ENCODE measurements around the gene FGG.

The FGG gene

GRCh38 chr4:154583677-154584076 lies 28.8 kb downstream of the FGG start:
- Mint-ChIP-seq H3K4me3 (no peak overlapping the region), H3K27ac (no peak overlapping the region), H3K9me3 (no peaks in the 10 kb centered on the region), H3K4me1 (ENCODE audit: low read depth) (no peaks in the 10 kb centered on the region), H3K27me3 (peaks cover 21% of the 10 kb centered on the region), H3K36me3 (ENCODE audit: low read depth) (no peaks in the 10 kb centered on the region)

GRCh38 chr4:154583230-154583629 lies 29.2 kb downstream of the FGG start:
- no peaks in the 10 kb centered on the region for H3K9me3 Mint-ChIP-seq
- peaks cover 21% of the 10 kb centered on the region for H3K27me3 Mint-ChIP-seq
- no peak overlapping the region for H3K4me3 Mint-ChIP-seq
- no peaks in the 10 kb centered on the region for H3K4me1 Mint-ChIP-seq (ENCODE audit: low read depth)
- no peak overlapping the region for H3K27ac Mint-ChIP-seq
- H3K36me3 Mint-ChIP-seq (ENCODE audit: low read depth): no peaks in the 10 kb centered on the region

DNA sequence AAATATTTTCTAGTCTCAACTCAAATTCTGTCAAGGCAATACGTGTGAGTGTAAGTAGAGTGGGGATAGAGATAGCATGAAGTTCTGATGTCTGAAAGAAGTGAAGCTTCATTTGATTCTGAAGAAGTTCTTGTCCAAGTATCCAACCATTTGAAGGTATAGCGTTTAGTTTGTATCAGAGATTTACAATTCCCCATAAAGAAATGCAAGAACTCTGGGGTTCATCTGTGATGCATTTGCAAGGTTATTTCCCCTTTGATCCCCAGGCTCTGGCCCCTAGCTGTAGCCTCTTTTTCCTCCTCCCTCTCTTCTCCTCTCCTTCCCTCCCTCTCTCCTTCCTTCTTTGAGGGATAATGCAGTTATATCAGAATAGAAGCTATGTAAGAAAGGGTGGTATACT lies 29.7 kb downstream of the FGG start:
- Mint-ChIP-seq H3K4me3 (no peak overlapping the region), H3K36me3 (ENCODE audit: low read depth) (no peaks in the 10 kb centered on the region), H3K27ac (no peak overlapping the region), H3K27me3 (peaks cover 22% of the 10 kb centered on the region), H3K9me3 (no peaks in the 10 kb centered on the region), H3K4me1 (ENCODE audit: low read depth) (no peaks in the 10 kb centered on the region)

- no peaks in the 10 kb centered on the region for H3K36me3 Mint-ChIP-seq (ENCODE audit: low read depth)
- no peaks in the 10 kb centered on the region for H3K9me3 Mint-ChIP-seq
- H3K4me3 Mint-ChIP-seq: no peak overlapping the region
- H3K27me3 Mint-ChIP-seq: peaks cover 23% of the 10 kb centered on the region
- H3K4me1 Mint-ChIP-seq (ENCODE audit: low read depth): no peaks in the 10 kb centered on the region
- H3K27ac Mint-ChIP-seq: no peak overlapping the region
Observed at GRCh38 chr4:154579927-154580326, 32.5 kb downstream of the FGG start.

- Mint-ChIP-seq H3K27me3 (peaks cover 25% of the 10 kb centered on the region), H3K27ac (no peak overlapping the region), H3K9me3 (no peaks in the 10 kb centered on the region), H3K4me1 (ENCODE audit: low read depth) (no peaks in the 10 kb centered on the region), H3K4me3 (no peak overlapping the region), H3K36me3 (ENCODE audit: low read depth) (no peaks in the 10 kb centered on the region)
Observed at GRCh38 chr4:154578919-154579318, 33.5 kb downstream of the FGG start.

GRCh38 chr4:154577324-154577723 lies 35.1 kb downstream of the FGG start:
- H3K27ac Mint-ChIP-seq: no peak overlapping the region
- H3K9me3 Mint-ChIP-seq: no peaks in the 10 kb centered on the region
- no peaks in the 10 kb centered on the region for H3K36me3 Mint-ChIP-seq (ENCODE audit: low read depth)
- H3K27me3 Mint-ChIP-seq: peaks cover 28% of the 10 kb centered on the region
- H3K4me1 Mint-ChIP-seq (ENCODE audit: low read depth): no peaks in the 10 kb centered on the region
- H3K4me3 Mint-ChIP-seq: no peak overlapping the region

DNA sequence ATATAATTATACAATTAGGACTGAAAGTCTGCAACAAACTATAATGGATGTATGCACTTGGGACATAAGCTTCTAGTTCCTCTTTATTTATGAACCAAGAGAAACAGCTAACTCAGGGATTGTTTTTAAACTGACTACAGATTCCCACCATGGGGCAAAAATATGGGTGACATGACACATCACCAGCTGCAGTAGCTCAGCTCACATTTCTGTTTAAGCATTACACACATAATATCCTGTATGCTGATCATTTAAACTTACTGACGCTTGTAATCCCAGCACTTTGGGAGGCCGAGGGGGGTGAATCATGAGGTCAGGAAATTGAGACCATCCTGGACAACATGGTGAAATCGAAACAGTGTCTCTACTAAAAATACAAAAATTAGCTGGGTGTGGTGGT lies 38.1 kb downstream of the FGG start:
- Mint-ChIP-seq H3K36me3 (ENCODE audit: low read depth) (no peaks in the 10 kb centered on the region), H3K4me3 (no peak overlapping the region), H3K27me3 (peaks cover 24% of the 10 kb centered on the region), H3K27ac (no peak overlapping the region), H3K4me1 (ENCODE audit: low read depth) (no peaks in the 10 kb centered on the region), H3K9me3 (no peaks in the 10 kb centered on the region)

DNA sequence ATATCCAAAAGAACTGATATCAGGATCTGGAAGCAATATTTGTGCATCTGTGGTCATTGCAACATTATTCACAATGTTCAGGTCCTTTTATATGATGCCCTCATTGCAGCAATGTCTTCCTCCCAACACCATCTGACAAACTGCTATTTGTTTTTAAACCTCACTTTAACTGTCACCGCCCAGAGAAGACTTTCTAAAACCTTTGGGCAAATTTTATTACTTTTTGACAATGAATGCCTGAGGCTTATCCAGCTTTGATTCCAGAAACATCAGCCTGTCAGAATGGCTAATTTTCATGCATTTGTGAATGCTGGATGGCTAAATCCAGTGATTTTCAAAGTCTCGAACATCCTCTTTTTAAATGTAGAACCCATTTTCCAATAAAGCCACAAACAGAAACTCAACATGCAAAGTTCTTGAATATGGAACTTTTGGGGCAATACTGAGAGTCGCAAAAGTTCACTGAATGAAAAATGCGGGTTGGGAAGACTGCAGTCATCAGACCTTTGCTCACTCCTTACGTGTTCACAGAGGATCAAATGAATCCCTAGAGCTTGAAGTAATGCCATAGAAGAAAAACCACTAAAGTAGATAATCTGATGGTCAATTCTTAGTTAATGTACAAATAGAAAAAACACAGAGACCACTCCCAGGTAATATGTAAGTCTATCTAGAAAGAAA lies 39.1 kb downstream of the FGG start:
- Mint-ChIP-seq H3K27ac (no peak overlapping the region), H3K4me3 (no peak overlapping the region), H3K36me3 (ENCODE audit: low read depth) (no peaks in the 10 kb centered on the region), H3K9me3 (no peaks in the 10 kb centered on the region), H3K4me1 (ENCODE audit: low read depth) (no peaks in the 10 kb centered on the region), H3K27me3 (peaks cover 19% of the 10 kb centered on the region)

- Mint-ChIP-seq H3K9me3 (no peaks in the 10 kb centered on the region), H3K4me3 (no peak overlapping the region), H3K36me3 (ENCODE audit: low read depth) (no peaks in the 10 kb centered on the region), H3K27me3 (peaks cover 3% of the 10 kb centered on the region), H3K4me1 (ENCODE audit: low read depth) (no peaks in the 10 kb centered on the region), H3K27ac (no peak overlapping the region)
Observed at GRCh38 chr4:154569584-154569983, 42.9 kb downstream of the FGG start.

GRCh38 chr4:154569028-154569427 lies 43.4 kb downstream of the FGG start:
- no peaks in the 10 kb centered on the region for H3K4me1 Mint-ChIP-seq (ENCODE audit: low read depth)
- peaks cover 3% of the 10 kb centered on the region for H3K27me3 Mint-ChIP-seq
- H3K4me3 Mint-ChIP-seq: no peak overlapping the region
- H3K9me3 Mint-ChIP-seq: no peaks in the 10 kb centered on the region
- H3K27ac Mint-ChIP-seq: no peak overlapping the region
- H3K36me3 Mint-ChIP-seq (ENCODE audit: low read depth): no peaks in the 10 kb centered on the region

- Mint-ChIP-seq H3K4me3 (no peak overlapping the region), H3K27ac (no peak overlapping the region), H3K4me1 (ENCODE audit: low read depth) (no peaks in the 10 kb centered on the region), H3K36me3 (ENCODE audit: low read depth) (no peaks in the 10 kb centered on the region), H3K27me3 (peaks cover 6% of the 10 kb centered on the region), H3K9me3 (no peaks in the 10 kb centered on the region)
Observed at GRCh38 chr4:154566639-154567204, 45.7 kb downstream of the FGG start.

DNA sequence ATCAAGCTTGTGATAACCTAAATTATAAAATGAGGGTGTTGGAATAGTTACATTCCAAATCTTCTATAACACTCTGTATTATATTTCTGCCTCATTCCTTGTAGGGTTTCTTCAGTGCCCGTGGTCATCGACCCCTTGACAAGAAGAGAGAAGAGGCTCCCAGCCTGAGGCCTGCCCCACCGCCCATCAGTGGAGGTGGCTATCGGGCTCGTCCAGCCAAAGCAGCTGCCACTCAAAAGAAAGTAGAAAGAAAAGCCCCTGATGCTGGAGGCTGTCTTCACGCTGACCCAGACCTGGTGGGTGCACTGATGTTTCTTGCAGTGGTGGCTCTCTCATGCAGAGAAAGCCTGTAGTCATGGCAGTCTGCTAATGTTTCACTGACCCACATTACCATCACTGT lies 46.8 kb downstream of the FGG start:
- Mint-ChIP-seq H3K27ac (no peak overlapping the region), H3K36me3 (ENCODE audit: low read depth) (no peaks in the 10 kb centered on the region), H3K4me1 (ENCODE audit: low read depth) (no peaks in the 10 kb centered on the region), H3K27me3 (peaks cover 10% of the 10 kb centered on the region), H3K9me3 (no peaks in the 10 kb centered on the region), H3K4me3 (no peak overlapping the region)

DNA sequence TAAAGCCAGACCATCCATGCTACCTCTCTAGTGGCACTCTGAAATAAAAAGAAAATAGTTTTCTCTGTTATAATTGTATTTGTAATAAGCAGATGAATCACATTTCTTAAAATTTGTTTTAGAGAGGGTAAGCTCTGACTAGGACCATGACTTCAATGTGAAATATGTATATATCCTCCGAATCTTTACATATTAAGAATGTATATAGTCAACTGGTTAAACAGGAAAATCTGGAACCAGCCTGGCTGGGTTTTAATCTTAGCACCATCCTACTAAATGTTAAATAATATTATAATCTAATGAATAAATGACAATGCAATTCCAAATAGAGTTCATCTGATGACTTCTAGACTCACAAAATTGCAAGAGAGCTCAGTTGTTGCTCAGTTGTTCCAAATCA lies 48.1 kb downstream of the FGG start:
- Mint-ChIP-seq H3K27ac (no peak overlapping the region), H3K27me3 (peaks cover 12% of the 10 kb centered on the region), H3K9me3 (no peaks in the 10 kb centered on the region), H3K4me3 (no peak overlapping the region), H3K36me3 (ENCODE audit: low read depth) (no peaks in the 10 kb centered on the region), H3K4me1 (ENCODE audit: low read depth) (no peaks in the 10 kb centered on the region)

DNA sequence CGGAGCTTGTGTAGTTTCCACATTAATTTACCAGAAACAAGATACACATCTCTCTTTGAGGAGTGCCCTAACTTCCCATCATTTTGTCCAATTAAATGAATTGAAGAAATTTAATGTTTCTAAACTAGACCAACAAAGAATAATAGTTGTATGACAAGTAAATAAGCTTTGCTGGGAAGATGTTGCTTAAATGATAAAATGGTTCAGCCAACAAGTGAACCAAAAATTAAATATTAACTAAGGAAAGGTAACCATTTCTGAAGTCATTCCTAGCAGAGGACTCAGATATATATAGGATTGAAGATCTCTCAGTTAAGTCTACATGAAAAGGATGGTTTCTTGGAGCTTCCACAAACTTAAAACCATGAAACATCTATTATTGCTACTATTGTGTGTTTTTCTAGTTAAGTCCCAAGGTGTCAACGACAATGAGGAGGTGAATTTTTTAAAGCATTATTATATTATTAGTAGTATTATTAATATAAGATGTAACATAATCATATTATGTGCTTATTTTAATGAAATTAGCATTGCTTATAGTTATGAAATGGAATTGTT lies 49.7 kb downstream of the FGG start, which contains the start of gene FGB:
FGB (plus strand) TSS at position 315 of the 558 bp plus-strand sequence; CDS start at position 323, 8 bp downstream.
- no peaks in the 10 kb centered on the region for H3K9me3 Mint-ChIP-seq
- H3K4me1 Mint-ChIP-seq (ENCODE audit: low read depth): no peaks in the 10 kb centered on the region
- H3K27ac Mint-ChIP-seq: no peak within 1 kb of the TSS
- no peak within 1 kb of the TSS for H3K4me3 Mint-ChIP-seq
- H3K27me3 Mint-ChIP-seq: peaks cover 15% of the 10 kb centered on the region
- no peaks in the 10 kb centered on the region for H3K36me3 Mint-ChIP-seq (ENCODE audit: low read depth)

DNA sequence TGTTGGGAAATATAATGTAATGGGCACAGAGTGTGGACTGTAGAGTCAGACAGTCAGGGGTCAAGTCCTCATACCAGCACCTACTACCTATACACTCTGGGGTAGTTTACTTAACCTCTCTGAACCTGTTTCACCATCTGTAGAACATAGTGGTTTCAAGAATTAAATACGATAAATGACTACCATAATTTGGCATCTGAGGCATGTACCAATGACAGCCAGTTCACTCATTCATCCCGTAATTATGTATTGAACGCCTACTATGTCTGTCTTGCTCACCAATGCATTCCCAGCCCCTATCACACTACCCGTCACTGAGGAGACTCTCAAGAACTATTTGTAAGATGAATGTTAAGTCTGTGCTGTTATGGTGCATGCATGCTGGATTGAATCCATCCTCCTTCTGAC lies 51.6 kb downstream of the FGG start:
- no peaks in the 10 kb centered on the region for H3K9me3 Mint-ChIP-seq
- H3K4me3 Mint-ChIP-seq: no peak overlapping the region
- no peaks in the 10 kb centered on the region for H3K4me1 Mint-ChIP-seq (ENCODE audit: low read depth)
- peaks cover 15% of the 10 kb centered on the region for H3K27me3 Mint-ChIP-seq
- no peaks in the 10 kb centered on the region for H3K36me3 Mint-ChIP-seq (ENCODE audit: low read depth)
- no peak overlapping the region for H3K27ac Mint-ChIP-seq

GRCh38 chr4:154560419-154560801 lies 52.0 kb downstream of the FGG start:
- Mint-ChIP-seq H3K36me3 (ENCODE audit: low read depth) (no peaks in the 10 kb centered on the region), H3K27ac (no peak overlapping the region), H3K4me3 (no peak overlapping the region), H3K9me3 (no peaks in the 10 kb centered on the region), H3K4me1 (ENCODE audit: low read depth) (no peaks in the 10 kb centered on the region), H3K27me3 (peaks cover 15% of the 10 kb centered on the region)
